Activated CD4-positive, alpha-beta T cell treated with anti-CD3 and anti-CD28 coated beads for 48 hours (primary cell): ENCODE results near the gene ARHGEF37.

ENCODE experiments used
- DNase-seq: peaks from one replicate; pipeline ENCODE4 v3.0.0-alpha.2; 2020

ARHGEF37 gene, protein sequence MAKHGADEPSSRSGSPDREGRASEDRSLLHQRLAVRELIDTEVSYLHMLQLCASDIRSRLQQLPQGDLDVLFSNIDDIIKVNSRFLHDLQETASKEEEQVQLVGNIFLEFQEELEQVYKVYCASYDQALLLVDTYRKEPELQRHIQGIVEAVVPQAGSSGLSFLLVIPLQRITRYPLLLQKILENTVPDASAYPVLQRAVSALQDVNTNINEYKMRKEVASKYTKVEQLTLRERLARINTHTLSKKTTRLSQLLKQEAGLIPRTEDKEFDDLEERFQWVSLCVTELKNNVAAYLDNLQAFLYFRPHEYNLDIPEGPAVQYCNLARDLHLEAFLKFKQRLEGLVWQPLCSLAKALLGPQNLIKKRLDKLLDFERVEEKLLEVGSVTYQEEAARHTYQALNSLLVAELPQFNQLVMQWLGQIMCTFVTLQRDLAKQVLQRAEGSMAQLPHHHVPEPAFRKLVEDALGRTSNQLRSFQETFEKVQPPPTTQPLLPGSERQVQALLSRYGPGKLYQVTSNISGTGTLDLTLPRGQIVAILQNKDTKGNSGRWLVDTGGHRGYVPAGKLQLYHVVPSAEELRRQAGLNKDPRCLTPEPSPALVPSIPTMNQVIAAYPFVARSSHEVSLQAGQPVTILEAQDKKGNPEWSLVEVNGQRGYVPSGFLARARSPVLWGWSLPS

DNA sequence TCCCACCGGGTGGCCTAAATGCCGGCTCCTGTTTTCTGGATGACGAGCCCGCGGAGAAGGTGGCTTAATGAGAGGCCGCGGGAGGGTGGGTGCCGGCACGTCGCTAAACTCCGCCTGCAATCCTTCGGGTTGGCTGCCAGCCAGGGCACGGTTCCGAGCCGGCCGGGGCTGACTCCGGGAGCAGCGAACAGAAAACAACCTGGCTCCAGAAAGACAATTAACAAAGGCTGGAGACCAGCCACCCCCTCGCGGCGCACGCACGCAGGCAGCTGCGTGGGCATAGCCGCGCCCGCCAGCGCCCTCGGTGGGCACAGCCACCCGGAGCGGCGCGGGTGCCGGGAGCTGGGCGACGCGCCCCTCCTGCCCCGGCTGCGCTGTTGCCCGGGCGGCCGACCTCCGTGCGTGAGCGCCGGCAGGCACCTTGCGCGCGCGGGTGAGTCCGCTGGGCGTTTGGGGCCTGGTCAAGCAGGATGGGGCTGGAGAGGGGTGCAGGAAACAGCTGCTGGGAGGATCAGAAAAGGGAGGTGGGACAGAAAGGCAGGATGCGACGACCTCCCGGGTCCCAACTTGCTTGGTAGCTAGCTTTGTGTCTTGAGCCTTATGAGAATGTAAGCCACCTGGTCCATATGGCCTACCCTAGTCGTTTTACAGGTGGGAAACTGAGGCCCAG, at the start of gene ARHGEF37:
Gene ARHGEF37, plus strand, starts transcription at position 307 of the 670 bp plus-strand sequence. CDS start 16,272 bp downstream, outside the sequence.
- DNase-seq: peak; percentile 68

DNA sequence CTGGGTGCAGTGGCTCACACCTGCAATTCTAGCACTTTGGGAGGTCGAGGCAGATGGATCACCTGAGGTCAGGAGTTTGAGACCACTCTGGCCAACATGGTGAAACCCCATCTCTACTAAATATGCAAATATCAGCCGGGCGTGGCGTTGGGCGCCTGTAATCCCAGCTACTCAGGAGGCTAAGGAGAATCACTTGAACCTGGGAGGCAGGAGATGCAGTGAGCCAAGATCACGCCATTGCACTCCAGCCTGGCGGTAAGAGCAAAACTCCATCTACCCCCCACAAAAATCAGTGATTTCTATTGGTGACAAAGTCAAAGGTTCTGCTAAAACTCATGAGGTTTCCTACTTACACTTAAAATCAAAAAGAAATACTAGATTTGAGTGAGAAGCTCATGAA, 48.9 kb upstream of the ARHGEF37 start:
- DNase-seq: no peak

DNA sequence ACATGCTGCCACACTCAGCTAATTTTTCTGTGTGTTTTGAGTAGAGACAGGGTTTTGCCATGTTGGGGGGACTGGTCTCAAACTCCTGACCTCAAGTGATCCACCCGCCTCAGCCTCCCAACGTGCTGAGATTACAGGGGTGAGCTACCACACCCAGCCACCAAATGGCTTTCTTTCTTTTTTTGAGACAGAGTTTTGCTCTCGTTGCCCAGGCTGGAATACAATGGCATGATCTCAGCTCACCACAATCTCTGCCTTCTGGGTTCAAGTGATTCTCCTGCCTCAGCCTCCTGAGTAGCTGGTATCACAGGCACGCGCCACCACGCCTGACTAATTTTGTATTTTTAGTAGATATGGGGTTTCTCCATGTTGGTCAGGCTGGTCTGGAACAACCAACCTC, 45.5 kb upstream of the ARHGEF37 start:
- peak; percentile 12 for DNase-seq

GRCh38 chr5:149537374-149537975, 43.8 kb upstream of the ARHGEF37 start:
- no peak for DNase-seq

DNA sequence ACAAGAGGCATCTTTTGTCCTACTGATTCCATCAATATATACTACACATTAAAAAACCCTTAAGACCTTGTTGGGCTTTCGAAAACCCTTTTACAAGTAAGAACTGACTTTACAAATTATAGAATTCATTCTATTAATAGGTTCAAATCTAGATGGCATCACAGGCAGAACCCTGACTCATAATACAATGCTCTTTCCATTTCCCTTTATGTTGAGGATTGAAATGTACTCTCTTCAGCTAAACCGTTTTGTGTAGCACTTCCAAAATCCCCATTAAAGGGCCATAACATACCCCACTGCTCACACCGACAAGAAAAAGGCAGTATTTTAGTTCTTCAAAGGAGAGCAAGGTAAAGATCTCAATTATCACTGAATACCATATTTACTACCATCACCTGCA, 41.2 kb upstream of the ARHGEF37 start:
- DNase-seq: no peak

GRCh38 chr5:149541893-149542292, 39.4 kb upstream of the ARHGEF37 start:
- DNase-seq: no peak

GRCh38 chr5:149543361-149544027, 37.8 kb upstream of the ARHGEF37 start:
- DNase-seq: no peak

DNA sequence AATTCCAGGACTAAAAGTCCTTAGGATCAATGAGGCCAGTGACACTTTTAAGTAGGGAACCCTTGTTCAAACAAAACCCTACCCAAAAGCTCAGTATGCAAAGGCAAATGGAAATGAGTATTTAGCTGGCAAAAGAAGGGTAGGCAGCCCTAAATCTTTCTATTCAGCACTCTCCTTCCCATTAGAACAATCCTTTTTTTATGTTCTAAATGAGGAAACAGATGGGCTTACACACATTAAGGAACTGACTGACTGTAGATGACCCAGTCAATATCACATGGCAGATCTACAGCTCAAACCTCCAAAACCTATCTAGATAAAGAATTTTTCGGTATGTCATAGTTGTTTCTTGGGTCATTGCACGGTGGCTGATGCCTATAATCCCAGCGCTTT, 37.3 kb upstream of the ARHGEF37 start:
- DNase-seq: no peak

DNA sequence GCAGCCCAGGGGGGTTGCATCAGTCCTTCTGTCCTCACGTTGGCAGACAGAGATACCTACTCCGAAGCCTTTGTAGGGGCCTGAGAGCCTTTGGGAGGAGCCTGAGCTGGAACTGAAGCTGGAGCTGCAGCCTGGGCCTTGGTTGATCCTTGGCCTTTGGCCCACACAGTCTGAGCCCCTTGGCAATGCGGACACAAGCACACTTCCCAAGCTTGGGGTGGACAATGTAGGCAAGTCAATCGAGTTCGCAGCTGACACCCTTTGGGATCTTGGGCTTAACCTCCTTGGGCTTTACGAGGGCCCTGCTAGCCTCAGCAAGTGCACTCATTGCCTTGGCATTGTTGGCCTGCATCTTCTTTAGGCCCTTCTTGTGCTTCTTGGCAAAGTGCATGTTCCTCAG, 36.0 kb upstream of the ARHGEF37 start:
- no peak for DNase-seq

DNA sequence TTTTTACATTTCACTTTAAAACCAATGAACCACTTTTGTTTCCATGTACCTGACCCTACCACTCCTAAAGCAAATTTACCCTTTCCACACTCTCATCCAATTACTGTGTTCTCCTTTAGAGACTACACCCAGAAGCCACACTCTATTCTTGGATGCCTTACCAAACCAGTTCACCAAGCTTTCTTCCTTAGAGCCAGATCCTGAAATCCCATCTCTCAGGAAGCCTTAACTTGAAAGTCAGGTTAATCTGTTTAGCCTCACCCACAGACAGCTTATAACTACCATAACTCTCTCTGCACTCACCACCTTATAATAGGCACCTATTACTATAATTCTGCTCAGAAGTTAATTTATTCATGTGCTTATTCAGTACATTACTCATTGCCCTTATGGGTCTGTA, 34.3 kb upstream of the ARHGEF37 start:
- no peak for DNase-seq

DNA sequence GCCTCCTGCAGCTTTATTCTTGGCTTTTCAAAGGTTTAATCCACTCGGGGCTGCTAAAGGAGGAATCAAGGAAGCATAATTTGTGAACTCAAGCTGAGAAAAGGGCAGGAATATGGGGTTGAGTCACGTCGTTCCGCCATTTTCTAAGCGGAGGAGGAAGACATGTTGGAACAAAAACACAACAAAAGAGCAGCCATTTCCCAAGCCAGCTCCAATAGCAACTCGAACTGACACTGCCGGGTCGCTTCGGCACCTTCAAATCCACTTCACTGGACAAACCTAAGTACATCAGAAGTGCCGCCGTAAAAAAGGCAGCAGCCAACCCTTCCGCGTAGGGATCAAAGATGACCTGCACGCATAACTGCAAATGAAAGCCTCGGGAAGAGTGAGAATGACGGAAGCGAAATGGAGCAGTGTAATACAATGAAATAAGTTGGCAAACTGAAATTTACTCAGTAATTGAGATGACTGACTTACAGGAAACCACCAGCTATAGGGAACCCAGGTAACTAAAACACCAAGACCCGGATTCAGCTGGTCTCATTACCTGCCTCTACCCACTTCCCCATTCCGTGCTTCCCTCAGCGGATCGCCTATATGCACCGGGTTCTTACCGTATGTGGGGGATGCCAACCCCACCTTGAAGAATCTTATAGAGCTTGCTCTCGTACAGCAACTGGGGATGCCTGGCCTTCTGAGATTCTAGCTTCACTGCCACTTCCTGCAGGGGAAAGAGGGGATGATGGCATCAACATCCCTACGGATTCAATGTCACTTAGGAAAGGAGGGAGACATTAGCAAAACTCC, 31.6 kb upstream of the ARHGEF37 start:
- peak; percentile 56 for DNase-seq

GRCh38 chr5:149550268-149550583, 31.1 kb upstream of the ARHGEF37 start:
- peak; percentile 26 for DNase-seq

- peak; percentile 36 for DNase-seq
Measured at GRCh38 chr5:149550594-149551226, 30.6 kb upstream of the ARHGEF37 start.

DNA sequence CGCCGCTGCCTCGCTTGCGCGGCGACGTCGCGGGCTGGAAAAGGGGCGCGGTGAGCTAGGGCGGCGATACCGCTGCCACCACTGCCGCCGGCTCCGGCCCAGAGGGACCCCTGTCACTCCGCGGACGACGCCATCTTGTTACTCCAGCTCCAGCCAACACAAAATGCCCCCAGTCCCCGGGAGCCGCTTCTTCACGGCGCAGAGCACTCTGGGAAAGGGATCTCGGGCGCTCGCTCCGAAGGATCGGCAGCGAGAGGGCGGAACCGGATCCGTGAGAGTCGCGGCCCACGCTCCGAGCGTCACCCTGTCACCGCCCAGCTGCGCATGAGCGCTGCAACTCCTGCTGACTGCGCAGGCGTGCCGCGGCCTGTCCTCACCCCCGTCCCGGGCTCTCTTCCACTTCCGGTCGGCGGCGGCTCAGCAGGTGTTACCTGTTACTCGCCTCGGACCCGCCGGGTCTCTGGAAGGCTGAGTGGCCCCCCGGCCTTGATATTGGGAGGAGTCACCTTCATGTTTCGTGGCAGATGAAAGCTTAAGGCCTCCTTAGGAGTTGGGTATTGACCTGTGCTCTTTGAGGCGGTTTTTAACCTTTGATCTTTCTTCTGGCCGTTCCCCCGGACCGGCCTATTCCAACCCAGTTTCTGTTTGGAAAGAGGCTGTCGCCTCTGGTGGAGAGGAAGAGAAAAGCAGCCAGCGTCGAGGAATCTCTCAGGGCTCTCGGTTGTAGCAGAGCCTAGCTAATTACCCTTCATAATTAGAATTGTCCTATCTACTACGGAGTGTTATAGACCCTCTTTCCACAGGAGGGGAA, 29.9 kb upstream of the ARHGEF37 start, which contains the start of gene CSNK1A1:
Gene CSNK1A1, minus strand, starts transcription at position 213 of the 811 bp plus-strand sequence. CDS start 475 bp downstream, outside the sequence.
- peak; percentile 100 for DNase-seq

DNA sequence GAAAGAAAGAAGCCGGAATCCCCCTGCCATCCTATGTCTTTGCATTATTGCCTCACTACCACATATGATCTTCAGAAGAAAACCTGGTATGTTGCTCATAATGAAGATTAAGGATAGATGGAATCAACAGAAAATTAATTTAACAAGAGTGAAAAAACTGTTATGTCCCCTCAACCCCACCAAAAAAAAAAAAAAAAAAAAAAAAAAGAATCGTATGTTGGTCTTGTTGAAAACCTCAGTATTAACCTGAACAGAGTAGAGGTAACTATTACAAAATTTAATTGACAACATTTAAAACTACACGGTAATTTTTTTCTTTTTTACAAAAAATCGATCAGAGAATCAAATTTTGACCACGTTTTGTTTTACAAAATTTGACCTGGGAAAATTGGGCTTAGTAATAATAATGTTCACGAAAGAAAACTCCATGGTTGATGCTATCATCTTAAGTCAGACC, 29.2 kb upstream of the ARHGEF37 start:
- DNase-seq: no peak

- no peak for DNase-seq
Measured at GRCh38 chr5:149552553-149553160, 28.6 kb upstream of the ARHGEF37 start.

DNA sequence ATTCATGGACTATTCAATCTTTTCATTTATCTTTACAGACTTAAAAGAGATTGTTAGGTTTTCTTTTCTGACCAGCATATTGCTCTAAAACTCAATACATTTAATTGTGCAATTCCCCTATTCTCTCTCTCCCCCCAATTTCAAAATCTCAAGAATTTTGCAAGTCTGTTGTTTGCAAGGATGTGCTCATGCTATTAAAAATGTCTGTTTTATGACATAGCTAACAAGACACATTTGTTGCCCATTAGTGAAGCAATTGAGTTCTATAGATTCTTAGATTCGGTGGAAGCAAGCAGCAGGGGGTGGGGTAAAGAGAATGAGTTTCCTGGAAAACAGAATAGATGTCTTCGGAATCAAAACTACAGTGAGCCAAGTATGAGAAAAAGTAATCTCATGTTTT, 21.6 kb upstream of the ARHGEF37 start:
- DNase-seq: no peak

- DNase-seq: no peak
Measured at GRCh38 chr5:149561848-149562247, 19.4 kb upstream of the ARHGEF37 start.

DNA sequence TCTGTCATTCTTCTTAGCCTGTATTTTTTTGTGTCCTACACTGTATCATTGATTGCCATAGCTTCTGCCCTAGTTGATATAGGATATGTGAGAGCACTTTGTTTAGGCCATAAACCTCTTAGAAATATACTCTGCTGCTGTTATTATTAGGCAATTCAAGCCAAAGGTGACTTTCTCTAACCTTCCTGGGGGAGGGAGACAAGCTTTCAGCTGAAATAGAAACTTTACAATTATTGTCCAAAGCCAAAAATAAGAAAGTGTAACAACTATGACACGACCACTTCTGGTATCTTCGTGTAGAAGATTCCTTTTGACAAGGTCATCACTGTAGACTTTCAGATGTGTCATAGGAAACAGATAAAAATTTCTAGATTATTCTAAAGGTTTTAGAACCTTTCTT, 17.8 kb upstream of the ARHGEF37 start:
- no peak for DNase-seq
